HUES48 (cell line): ENCODE data around the gene NELFB.

Experiments used
- H3K27ac ChIP-seq: one replicate; pipeline ENCODE4 v1.7.0; 2013; ENCODE audit warnings: low read depth, low read length, inconsistent platforms
- H3K27me3 ChIP-seq: 2 replicates; pipeline ENCODE4 v1.6.1; 2013; ENCODE audit warnings: mild to moderate bottlenecking, low read length; ENCODE audit not compliant: control insufficient read depth, insufficient read depth
- H3K36me3 ChIP-seq: 2 replicates; pipeline ENCODE4 v1.6.1; 2013; ENCODE audit warnings: low read length; ENCODE audit not compliant: control insufficient read depth, insufficient read depth
- H3K4me1 ChIP-seq: 2 replicates; pipeline ENCODE4 v1.6.1; 2013; ENCODE audit warnings: mild to moderate bottlenecking, low read length; ENCODE audit not compliant: control insufficient read depth, insufficient read depth
- H3K4me3 ChIP-seq: 2 replicates; pipeline ENCODE4 v1.5.1; 2013; ENCODE audit warnings: mild to moderate bottlenecking, low read depth, low read length
- H3K9ac ChIP-seq: 2 replicates; pipeline ENCODE4 v1.6.1; 2013; ENCODE audit warnings: mild to moderate bottlenecking, low read depth, low read length, moderate library complexity
- H3K9me3 ChIP-seq: 2 replicates; pipeline ENCODE4 v1.6.1; 2013; ENCODE audit warnings: low read length; ENCODE audit not compliant: control insufficient read depth, insufficient read depth

NELFB gene

GRCh38 chr9:137245450-137246421 is 9.4 kb upstream of the NELFB start:
- Histone ChIP-seq H3K9me3 (no peaks in the 10 kb centered on the region), H3K27me3 (no peaks in the 10 kb centered on the region; the same call in 1 of the 2 replicates), H3K27ac (no peak overlapping the region), H3K36me3 (peaks cover 22% of the 10 kb centered on the region), H3K4me1 (peaks cover 22% of the 10 kb centered on the region), H3K4me3 (no peak overlapping the region), H3K9ac (no peak overlapping the region)

GRCh38 chr9:137247135-137247915 is 7.8 kb upstream of the NELFB start:
- Histone ChIP-seq H3K4me1 (peaks cover 23% of the 10 kb centered on the region), H3K27ac (no peak overlapping the region), H3K4me3 (no peak overlapping the region), H3K36me3 (peaks cover 17% of the 10 kb centered on the region), H3K9ac (no peak overlapping the region), H3K9me3 (no peaks in the 10 kb centered on the region), H3K27me3 (no peaks in the 10 kb centered on the region; the same call in 1 of the 2 replicates)

- Histone ChIP-seq H3K4me1 (peaks cover 19% of the 10 kb centered on the region), H3K9ac (no peak overlapping the region), H3K27ac (no peak overlapping the region), H3K36me3 (peaks cover 11% of the 10 kb centered on the region), H3K27me3 (no peaks in the 10 kb centered on the region; the same call in 1 of the 2 replicates), H3K4me3 (no peak overlapping the region), H3K9me3 (no peaks in the 10 kb centered on the region)
Observed at GRCh38 chr9:137247916-137248175, 7.3 kb upstream of the NELFB start.

- H3K36me3 ChIP-seq, result no peaks in the 10 kb centered on the region
- H3K9ac ChIP-seq, result no peak overlapping the region
- H3K27me3 ChIP-seq, result no peaks in the 10 kb centered on the region; the same call in none of the 2 replicates
- H3K4me3 ChIP-seq, result no peak overlapping the region
- no peak overlapping the region for H3K27ac ChIP-seq
- H3K9me3 ChIP-seq, result no peaks in the 10 kb centered on the region
- H3K4me1 ChIP-seq, result peaks cover 5% of the 10 kb centered on the region
Observed at GRCh38 chr9:137250329-137251193, 4.6 kb upstream of the NELFB start.

GRCh38 chr9:137251194-137251461 is 4.0 kb upstream of the NELFB start, which contains the start of gene STPG3:
TSS of gene STPG3 (plus strand) at chr9:137251286. CDS start at chr9:137251287, 1 bp downstream.
- H3K36me3 ChIP-seq, result peaks cover 1% of the 10 kb centered on the region; the same call in 1 of the 2 replicates
- no peak within 1 kb of the TSS for H3K4me3 ChIP-seq
- H3K27me3 ChIP-seq, result no peaks in the 10 kb centered on the region; the same call in none of the 2 replicates
- no peaks in the 10 kb centered on the region for H3K9me3 ChIP-seq
- peaks cover 9% of the 10 kb centered on the region for H3K4me1 ChIP-seq
- no peak within 1 kb of the TSS for H3K27ac ChIP-seq
- H3K9ac ChIP-seq, result no peak within 1 kb of the TSS

- H3K27ac ChIP-seq, result no peak overlapping the region
- no peak overlapping the region for H3K9ac ChIP-seq
- H3K4me1 ChIP-seq, result peaks cover 11% of the 10 kb centered on the region
- no peaks in the 10 kb centered on the region for H3K9me3 ChIP-seq
- no peaks in the 10 kb centered on the region; the same call in none of the 2 replicates for H3K27me3 ChIP-seq
- peaks cover 7% of the 10 kb centered on the region for H3K36me3 ChIP-seq
- no peak overlapping the region for H3K4me3 ChIP-seq
Observed at GRCh38 chr9:137251490-137252268, 3.4 kb upstream of the NELFB start.

- Histone ChIP-seq H3K9me3 (no peaks in the 10 kb centered on the region), H3K27me3 (no peaks in the 10 kb centered on the region; the same call in none of the 2 replicates), H3K4me1 (peaks cover 11% of the 10 kb centered on the region), H3K27ac (no peak overlapping the region), H3K4me3 (no peak overlapping the region), H3K9ac (no peak overlapping the region), H3K36me3 (peaks cover 12% of the 10 kb centered on the region)
Observed at GRCh38 chr9:137252555-137253506, 2.3 kb upstream of the NELFB start.

- peak overlapping the region; percentile 97 for H3K4me3 ChIP-seq
- H3K27ac ChIP-seq, result no peak overlapping the region
- H3K9ac ChIP-seq, result no peak overlapping the region
- H3K4me1 ChIP-seq, result peaks cover 11% of the 10 kb centered on the region
- H3K27me3 ChIP-seq, result no peaks in the 10 kb centered on the region; the same call in 1 of the 2 replicates
- H3K9me3 ChIP-seq, result no peaks in the 10 kb centered on the region
- H3K36me3 ChIP-seq, result peaks cover 17% of the 10 kb centered on the region
Observed at GRCh38 chr9:137253717-137254623, 1.2 kb upstream of the NELFB start.
